GM21423 (cell line): Measurements from ENCODE around the gene LMCD1.
A peak's percentile ranks its signal among the peaks of the same experiment; 100 is the strongest.

ENCODE experiments used
- ATAC-seq: cut with Tn5 transposase; IDR thresholded peaks from one replicate; pipeline ENCODE4 v1.9.1; 2021; ENCODE audit warnings: mild to moderate bottlenecking, moderate library complexity; ENCODE audit not compliant: unreplicated experiment

The LMCD1 gene

DNA sequence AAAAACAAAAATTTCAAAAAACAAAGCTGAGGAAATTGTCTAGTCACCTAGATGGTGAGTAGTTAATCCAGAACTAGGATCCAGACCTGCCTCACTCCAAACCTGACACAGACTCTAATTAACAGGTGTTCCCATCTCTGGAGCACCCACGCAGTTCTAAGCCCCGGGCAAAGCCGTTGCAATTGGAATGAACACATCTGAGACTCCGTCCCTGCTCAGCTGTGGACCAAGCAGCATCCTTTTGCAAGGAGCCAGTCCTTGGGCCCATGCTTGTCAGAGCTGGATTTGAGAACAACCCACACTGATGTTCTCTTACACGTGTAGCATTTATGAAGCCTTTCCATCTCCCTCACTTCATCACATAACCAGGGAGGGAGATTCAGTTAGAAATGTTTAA, 54.8 kb downstream of the LMCD1 start:
- ATAC-seq, result no peak

DNA sequence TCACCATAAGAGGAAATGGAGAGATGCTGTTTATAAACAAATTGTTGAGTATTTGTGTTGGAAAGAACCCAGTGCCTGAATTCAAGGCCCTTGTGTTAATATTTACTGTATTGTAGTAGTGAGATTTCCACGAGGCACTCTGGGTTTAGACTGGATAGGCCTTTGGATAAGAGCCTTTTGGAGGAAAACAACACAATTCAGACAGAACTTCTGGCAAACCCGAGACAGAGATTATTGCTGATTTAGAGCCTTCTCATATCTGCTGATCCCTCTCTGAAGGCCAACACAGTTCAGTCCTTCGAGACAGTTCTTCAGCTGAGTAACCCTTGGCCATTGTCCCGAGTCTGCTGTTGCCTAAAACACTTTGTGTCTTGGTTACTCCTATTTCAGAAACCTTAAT, 55.7 kb downstream of the LMCD1 start:
- ATAC-seq, result no peak

DNA sequence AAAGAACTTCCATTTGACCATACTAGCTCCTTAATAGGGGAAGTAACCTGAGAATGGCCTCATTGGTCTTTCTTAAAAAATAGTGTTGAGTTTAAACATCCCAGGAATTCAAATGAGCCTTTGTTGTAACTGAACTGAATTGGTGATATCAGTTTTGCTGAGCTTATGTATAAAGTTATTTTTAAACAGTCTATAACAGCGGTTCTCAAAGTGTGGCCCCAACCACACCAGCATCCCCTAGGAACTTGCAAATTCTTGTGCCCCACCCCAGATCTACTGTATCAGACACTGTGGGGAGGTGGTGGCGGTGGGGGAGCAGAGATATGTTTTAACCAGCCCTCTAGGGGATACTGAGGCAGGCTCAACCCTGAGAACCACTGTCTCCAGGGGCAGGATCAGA, 57.0 kb downstream of the LMCD1 start:
- no peak for ATAC-seq

DNA sequence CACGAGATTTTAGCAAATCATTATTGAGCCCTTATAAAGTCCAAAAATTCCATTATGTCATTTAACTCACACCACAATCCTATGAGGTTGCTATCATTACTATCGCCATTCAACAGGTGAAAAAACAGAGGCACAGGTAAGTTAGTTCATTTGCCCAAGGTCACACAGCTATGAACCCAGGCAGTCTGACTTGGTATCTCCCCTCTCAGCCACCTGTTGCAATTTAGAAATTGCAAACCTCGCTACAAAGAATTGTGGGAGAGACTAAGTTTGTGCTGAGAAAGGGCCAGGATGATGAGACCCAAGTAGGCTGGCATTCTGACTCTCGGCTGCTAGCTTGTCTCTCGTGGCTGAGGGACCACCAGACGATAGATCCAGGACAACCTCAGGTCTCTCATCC, 57.7 kb downstream of the LMCD1 start:
- no peak for ATAC-seq

DNA sequence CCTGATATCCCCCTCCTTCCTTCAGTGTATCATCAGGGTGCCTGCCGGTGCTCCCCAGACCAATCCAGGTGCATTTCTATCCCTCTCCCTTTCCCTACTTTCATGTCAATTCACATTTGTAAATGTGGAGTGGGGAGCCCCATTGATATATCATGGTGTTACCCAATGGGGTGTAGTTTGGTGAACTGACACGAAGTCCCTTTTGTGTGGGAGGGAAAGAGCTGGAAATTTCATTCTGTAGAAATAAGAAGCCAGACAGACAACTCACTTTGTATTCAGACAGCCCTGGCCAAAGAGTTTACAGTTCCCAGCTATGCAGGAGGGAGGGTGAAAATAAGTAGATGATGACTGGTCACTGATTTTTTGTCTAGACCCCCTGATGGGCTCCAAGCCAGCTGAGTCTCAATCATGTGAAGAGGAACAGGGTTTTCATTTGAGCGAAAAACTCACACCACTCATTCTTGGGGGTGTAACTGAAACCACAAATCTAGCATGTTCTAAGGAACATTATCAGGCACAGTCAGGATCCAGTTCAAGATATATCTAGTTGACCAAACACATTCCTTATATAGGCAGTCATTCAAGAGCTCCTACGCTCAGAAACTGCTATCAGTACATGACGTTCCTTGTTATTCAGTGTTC, 58.9 kb downstream of the LMCD1 start:
- ATAC-seq, result no peak

DNA sequence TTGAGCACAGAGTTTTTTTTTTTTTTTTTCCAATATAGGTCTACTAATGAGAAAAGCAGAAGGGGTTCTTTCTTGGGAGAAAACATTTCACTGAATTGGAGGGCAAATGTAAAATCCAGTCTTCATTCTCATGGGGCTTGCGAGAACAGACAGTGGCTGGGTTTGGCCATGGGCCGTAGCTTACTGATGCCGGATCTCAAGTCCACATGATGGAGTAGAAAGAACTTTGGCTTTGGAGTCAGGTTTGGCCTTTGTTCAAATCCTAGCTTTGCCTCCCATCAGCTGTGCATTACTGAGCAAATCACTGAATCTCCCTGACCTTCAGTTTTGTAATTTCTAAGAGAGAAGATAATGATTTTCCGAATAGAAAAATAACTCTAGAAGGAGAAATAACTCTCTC, 59.7 kb downstream of the LMCD1 start:
- ATAC-seq, result no peak

DNA sequence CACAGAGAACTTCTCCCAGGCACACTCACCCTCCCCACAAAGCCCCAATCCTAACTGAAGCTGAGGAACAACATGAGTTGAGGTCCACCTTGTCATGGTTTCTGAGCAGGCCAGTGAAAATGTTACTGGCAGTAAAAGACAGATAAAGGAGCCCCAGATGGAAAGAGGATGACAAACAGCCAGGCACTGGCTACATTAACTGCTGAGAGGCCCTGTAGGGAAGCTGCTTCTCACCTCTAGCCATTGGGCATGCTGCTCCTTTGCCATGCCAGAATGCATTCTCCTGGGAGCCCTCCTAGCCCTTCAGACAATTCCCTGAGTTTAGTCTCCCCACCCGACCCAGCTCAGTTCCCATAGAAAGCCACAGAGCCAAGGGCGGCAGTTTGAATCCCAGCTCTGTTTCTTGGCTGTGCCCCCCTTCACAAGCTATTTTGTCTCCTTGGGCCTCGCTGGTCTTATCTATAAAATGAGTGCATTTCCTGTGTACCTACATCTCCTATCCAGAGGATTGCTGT, 60.5 kb downstream of the LMCD1 start:
- ATAC-seq, result no peak

DNA sequence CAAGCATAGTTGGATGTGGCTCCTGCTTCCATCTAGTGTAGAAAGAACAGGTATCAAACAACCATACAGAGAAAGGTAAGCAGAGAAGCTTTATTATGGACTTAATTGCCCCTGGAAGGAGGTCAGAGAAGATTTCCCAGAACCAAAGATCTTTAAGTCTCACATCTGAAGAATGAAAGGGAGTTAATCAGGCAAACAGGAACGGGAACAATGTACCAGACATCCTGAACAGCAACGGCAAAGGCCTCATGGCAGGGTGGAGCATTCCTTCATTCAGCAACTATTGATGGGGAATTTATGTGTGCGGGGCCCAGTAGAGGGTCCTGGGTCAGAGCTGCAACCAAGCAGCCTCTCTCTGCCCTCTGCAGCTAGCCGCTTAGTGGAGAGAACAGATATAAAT, 61.5 kb downstream of the LMCD1 start:
- ATAC-seq, result no peak

DNA sequence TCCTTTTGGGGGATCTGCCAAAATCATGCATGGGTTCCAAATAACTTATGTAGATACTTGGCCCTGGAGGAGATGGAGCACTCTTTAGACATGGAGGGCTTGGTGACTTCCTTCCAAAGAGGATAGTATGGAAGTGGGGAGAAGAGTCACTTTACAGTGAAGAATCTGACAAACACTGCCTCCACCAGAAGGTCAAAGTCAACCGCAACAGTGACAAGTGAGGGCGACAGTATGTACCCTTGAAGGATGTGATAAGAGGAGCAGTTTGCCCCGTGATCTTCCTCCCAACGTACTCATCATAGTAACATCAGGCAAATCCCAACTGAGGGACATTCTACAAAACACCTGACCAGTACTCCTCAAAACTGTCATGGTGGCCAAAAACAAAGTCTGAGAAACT, 62.0 kb downstream of the LMCD1 start:
- no peak for ATAC-seq

DNA sequence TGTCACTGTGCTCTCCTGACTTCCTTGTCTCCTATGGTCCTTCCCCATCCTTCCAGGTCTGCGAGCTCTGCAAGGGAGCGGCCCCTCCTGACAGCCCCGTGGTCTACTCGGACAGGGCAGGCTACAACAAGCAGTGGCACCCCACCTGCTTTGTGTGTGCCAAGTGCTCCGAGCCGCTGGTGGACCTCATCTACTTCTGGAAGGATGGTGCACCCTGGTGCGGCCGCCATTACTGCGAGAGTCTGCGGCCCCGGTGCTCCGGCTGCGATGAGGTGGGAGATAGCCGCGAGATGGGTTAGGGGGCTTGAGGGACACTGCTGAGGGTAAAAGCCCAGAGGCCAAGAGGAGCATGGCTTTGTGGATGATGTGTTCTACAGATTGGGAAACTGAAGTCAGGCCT, 63.8 kb downstream of the LMCD1 start:
- no peak for ATAC-seq

DNA sequence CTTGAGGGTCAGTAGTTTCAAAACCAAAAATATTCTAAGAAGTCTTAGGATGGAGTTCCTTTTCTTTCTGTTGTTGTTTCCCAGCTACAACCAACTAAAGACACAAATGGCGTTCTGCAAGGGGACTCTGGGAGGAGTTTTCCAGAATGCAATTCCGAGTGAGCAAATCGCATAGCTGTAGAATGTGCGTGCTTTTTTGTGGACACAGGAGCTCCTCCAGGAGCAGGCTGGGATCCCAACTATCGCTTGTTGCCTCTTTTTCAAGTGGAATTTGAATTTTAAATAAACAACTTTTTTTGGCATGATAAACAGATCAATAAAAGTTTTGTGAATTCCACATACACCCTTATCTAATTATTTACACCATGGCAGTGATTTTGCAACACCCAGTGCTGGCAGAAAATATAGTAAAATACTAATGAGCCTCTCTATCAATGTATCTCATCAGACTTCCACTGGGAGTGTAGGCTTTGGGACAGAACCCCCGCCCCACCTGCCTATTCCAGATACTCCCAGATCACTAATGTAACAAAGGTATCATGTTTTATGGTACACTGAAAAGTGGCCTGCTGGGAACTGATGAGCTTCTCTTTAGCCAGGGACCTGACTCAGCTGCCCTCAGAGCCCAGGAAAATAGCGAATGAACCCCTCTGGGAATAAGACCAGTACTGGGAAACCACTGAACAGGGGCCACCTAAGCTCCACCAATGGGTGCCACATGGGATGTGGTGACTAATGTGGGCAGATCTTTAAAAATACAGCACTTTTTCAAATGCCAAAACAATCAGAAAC, 66.4 kb downstream of the LMCD1 start:
- no peak for ATAC-seq

DNA sequence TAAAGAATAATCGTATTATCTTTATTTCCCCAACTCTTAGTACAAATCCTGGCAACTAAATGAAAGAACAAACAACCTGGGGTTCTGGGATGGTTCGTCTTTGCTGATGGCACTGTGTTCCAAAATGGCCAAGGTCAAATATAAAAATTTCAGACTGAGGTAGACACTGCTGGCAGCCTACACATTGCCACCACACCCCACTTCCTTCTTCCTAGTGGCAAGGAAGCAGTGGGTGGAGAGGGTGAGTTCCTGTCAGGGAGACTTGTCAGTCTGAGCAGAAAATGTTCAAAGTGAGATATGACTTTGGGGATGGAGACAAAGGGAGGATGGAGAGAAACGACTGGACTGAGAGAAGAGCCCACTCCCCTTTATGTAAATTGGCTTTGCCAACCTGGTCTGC, 69.6 kb downstream of the LMCD1 start:
- no peak for ATAC-seq

DNA sequence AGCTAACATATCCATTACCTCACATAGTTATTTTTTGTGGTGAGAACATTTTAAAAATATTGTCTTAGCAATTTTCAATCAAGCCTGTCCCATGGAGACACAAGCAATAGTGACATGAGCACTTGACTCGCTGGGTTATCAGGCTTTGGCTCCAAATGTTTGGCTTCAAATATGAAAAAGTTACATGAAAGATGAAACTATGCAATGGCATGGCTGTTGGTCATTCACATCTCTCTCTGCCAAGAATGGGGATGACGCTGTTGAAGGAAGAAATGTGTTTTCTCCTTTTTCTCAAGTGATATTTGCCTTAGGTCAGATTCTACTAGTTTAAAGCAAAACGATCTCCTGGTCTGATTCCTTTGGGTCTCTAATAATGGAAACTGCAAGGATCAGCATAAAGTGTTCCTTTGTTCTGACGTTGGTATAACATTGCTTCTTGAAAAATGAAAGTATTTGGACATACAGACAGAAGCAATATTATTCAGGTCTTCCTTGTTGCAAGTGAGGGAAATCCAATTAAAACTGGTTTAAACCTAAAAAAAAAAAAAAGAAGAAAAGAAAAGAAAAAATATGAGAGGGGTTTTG, 71.8 kb downstream of the LMCD1 start:
- ATAC-seq, result no peak

DNA sequence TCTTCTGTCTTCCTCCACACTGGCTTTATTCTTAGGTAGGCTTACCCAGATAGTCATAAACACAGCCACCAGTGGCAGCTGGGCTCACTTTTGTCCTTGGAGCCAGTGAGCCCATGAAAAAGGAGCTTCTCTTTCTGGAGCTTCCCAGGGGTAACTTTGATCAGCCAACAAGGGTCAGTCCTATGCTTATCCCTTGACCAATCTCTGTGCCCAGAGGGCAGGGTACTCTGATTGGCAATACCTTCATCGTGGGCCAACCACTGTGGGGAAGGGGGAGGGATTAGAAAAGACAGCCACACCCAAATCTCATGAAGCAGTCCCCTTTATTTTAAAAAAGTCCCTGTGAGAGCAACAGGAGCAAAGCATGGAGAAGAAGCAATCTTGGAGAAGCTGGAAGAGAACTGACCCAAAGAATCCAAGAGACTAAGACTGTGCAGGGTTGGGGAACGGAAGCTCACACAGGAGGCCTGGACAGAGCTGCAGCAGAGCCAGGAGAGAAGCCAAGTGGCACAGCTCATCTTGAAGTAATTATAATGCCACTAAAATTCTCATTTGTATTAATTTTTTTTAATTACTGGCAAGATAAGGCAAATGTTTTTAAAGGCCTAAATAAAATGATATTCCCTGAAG, 72.5 kb downstream of the LMCD1 start:
- no peak for ATAC-seq

DNA sequence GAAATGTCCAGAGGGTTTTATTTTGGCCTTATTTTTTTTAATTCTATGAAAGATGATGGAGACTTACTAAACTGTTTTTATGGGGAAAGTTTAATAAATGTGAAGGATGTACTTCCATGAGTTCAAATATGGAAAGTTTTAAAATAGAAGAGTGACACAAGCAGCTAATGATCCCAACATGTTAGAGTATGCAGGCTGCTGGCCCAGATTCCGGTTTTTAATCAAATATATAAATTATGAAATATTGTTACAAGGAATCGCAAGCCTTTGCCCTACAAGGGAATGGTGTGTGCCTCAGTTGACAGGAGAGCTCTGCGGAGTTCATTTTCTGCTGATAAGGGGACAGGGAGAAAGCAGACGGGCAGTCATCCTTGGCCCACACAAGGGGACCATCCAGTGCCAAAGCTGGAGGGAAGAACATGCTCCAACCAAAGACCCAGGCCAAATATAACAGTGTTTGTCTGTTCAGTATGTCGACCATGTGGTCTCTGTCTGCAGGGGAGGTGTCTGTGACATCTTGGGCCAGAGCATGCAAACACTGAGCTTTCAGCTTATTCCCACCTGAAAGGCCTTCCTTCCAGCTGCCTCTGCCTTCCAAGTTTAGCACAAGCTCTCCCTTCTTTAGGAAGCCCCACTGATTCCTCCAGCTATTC, 73.2 kb downstream of the LMCD1 start:
- ATAC-seq, result no peak

DNA sequence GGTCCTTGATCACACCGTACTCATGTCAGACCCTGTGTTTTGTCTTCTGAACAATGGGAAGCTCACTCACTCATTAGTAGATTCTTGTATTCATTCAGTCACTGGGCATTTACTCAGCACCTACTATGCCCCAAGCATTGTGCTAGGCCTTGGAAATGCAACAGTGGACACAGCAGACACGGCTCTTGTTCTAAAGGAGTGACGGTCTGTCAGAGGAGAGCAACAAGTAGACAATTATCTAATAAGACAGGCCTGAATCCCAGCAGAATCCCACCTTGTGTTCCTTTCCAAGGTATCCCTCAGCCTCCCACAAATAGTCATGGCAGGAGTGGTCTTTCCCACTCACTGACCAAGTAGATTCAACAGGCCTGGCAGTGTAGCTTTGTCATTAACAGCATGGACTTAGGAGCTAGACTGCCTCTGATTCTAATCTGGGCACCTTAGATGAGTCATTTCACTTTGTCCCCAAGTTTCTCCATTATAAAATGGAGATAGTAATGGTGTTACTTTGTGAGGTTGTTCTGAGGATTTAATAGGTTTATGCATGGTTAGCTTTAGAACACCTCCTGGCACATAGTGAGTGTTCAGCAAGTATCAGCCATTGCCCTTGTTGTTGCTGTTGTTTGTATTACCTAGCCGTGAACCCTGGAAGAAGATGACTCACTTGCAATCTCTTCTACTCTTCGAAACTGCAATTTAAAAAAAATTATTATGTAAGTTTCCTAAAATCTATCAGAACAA, 73.9 kb downstream of the LMCD1 start:
- ATAC-seq, result no peak

DNA sequence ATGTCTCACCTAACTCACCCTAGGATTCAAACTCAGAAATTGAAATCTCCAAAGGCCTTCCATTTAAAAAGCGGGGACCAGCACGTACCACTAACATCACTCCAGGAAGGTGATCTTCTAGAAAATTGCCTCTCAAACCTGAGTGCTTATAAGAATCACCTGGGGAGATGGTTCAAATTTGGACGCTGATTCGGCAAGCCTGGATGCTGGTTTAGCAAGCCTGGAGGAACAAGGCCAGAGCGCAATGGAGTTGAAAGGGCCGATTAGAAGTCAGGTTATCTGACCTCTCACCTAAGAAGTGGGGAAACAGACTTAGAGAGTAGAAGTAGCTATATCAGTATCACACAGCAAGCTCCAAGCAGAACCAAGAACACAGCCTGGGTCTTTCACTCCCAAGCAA, 74.8 kb downstream of the LMCD1 start:
- no peak for ATAC-seq

DNA sequence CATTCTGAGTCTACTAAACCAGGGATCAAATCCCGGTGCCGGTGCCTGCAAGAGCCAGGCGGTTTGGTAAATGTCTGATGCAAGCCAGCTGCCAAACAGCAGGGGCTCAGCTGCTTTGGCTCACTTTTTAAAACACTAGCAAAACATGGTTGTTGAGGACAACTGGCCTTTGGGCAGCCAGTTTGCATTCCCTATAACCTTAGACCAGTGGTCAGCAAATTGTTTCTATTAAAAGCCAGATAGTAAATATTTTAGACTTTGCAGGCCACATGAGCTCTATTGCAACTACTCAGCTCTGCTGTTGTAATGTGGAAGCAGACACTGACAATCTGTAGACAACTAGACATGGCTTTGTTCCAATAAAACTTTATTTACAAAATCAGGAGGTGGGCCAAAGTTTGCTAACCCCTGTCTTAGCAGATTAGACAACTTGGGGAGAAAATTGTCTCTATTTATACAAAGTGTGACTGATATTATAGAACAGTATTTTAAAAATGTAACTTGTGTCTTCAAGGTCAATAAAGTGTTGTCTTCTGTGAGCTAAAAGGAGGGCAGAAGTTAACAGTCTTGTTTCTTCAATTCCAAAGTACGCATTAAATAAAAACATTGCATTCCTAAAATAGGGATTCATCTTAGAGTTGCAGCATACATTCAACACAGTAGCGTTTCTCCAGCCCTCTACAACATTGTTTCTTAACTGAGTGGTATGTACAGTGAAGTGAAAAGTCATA, 75.4 kb downstream of the LMCD1 start:
- ATAC-seq, result no peak

DNA sequence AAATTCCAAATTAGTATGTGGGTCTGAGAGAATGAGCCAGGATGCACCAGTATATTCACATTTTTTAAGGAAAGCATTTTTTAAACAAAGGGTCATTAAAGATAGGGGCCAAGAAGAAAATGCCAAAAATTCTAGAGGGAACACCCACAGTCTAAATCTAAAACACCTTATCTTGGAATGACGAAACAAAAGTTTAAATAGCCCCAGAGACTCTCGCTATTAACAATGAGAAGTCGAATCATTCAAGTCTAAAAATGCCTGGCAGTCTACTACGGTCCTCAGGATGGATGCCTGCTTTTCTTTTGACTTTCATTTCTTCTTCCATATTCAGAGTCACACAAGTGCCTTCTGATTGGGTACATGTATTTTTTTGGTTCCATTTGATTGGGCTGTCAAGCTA, 76.7 kb downstream of the LMCD1 start:
- no peak for ATAC-seq

DNA sequence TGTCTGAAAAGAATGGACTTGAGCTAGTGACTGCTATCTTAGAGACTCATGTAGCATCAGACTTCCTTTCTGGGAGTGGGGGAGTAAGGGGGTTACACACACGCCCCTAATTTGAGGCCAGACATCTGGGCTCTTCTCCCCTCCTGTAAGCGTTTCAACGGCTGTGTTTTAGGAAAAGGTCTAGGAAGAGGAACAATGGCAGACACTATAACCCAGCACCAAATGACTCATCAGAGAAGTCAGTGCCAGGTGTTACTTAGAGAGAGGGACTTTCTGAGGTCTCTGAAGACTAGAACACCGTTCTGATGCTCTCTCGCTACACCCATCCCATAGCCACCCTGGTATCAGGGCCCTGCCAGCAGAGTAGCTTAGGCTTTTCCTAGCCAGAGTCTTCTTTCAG, 77.5 kb downstream of the LMCD1 start:
- ATAC-seq, result peak; percentile 96
